ENCODE results near the gene TTLL11.
A peak's percentile ranks its signal among the peaks of the same experiment; 100 is the strongest.
"Not testable (repeated sequence)": the region's sequence is repeated elsewhere in the genome, so short reads cannot be mapped to it uniquely, and the experiment has no call there.

The TTLL11 gene

DNA sequence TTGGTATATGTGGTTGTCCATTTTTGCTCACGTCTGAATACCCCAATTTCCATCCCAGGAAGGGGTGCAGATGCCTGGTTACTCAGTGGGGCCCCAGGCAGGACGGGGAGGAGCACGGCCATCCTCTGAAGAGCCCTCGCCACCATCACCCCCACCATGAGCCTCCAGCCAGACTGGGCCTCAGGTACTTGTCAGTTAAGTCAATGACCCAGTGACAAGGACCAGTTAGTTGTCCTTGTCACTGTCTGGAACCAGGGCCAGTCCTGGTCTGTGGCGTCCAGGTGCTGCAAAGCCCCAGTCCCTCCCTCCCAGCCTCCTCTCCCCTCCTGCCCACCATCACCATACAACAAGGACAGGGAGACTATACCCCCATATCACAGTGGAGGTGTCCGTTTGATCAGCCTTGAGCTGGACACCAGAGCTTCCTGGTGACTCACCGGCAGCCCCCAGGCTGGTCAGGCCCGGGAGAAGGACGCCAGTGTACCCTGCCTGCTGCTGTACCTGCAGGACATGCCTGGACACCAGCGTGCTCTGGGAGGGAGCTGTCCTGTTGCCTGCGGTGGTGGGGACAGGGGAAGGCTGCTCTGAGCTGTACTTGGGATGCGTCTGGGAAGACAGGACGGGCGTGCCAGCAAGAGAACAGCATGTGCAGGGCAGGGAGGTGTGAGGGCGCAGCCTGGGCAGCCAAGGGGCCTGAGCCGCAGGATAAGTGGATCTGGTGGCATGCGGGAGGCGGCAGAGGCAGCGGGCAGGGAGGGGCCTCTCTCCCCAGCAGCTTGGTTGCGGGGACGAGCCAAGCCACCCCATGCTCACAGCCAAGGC lies 32.6 kb upstream of the TTLL11 start:
- no peak for DNase-seq (ENCODE audit: low read depth)

DNA sequence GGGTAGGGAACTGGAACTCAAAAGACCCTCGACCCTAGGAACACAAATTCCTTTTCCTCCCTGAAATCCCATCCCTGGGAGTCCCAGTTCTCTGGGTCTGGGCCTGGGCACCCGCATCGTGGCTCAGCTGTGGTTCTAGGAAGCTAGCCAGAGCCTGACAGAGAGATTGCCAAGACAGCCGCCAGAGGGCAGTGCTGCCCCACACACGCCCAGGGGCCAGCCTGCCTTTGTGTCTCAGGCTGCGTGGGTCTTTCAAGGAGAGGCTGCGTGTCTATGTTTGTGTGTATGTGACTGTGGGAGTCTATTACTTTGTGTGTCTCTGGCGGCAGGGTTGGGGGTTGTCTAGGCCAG lies 32.0 kb upstream of the TTLL11 start:
- DNase-seq (ENCODE audit: low read depth) = peak; percentile 59

DNA sequence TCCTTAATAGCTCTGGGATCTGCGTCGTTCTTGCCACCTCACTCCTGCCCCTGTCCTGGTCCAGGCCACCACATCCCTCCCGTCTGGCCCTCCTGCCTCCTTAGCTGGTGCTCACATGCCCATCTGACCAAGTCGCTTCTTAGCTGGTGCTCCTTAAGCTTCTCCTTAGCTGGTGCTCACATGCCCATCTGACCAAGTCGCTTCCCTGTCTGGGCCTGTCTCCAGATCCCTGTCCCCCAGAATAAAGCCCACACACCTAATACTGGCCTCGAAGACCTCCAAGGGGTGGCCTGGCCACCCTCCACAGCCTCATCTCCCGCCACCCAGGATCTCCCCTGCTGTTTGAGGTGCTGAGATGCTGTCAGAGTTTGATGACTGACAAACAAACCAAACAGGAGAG lies 31.4 kb upstream of the TTLL11 start:
- no peak for DNase-seq (ENCODE audit: low read depth)

DNA sequence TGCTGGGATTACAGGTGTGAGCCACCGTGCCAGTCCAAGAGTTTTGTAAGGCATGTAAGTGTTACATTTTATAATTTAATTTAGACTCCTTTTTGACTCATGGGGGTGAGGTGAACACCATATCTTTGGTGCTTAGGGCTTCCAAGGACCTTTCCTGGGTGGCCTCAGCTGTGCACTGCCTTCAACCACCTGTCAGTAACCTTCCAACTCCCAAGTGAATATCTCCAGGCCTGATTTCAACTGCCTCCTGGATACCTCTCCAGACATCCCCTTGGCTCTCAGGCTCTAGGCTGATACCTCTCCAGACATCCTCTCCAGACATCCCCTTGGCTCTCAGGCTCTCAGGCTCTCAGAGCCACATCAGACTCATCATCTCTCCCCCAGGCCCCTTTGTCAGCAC lies 30.9 kb upstream of the TTLL11 start:
- DNase-seq (ENCODE audit: low read depth) = no peak

DNA sequence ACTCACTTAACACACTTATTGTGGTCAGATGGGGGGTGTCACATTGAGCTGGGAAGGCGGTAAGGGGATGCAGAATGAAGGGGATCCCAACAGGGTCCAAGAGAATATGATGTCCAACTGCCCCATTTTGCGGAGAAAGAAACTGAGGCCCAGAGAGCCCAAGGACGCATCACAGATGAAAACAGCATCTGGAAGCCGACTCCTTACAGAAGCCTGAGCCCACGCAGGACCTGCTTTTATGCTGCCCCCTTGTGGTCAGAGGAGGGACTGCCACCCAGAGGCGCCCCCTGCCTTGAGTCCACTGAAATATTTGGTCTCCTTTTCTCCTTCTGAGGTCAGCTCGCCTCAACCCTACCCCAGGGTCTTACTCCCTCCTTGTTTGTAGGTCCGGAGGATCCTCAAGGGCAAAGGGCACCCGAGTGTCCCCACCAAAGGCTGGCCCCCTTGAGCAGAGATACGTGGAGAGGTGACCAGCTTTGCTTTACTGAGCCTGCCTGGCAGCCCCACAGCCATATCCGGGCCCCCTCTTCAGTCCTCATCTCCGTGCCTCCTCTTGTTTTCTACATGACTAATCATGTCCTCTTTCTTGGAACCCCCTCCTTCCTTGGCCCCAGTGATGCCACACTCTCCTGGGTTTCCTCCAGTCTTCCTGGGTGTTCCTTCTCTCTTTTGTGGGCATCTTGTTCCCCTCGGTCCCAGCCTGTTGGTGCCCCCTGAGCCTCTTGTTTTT lies 30.0 kb upstream of the TTLL11 start:
- peak; percentile 46 for DNase-seq (ENCODE audit: low read depth)

DNA sequence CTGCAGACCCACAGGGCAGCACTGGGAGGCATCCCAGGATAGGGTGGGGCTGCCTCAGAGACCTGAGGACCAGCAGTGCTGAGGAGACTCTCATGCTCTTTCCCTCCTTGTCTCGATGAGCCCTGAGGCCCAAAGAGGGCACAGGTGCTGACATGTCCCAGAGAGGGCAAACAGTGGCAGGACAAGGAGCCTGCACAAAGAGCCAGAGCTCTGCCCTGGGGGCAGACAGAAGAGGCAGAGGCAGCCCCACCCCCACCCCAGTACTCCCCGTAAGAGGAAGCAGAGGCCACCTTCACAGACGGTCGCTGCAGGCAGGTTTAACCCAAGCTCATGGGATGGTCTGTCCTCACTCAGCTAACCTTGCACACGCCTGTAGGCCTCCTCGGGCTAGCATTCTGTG lies 29.4 kb upstream of the TTLL11 start:
- no peak for DNase-seq (ENCODE audit: low read depth)

DNA sequence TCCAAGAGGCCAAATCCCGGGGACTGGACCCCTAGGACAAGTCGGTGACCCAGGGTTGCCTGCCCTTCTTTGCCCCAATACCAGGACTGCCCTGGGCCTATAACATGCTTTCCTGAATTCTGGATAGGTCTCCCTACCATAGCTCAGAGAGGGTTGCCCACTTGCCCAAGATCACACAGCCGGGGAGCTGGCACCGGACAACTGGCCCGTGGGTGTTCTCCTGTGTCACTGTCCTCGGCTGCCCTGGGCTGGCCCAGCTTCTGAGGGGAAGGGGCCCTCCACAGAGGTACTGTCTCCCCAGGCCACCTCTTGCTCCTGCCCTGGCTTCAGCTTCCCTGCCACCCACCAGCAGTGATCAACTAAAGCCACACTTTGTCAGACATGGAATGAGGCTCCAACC lies 28.8 kb upstream of the TTLL11 start:
- no peak for DNase-seq (ENCODE audit: low read depth)

DNA sequence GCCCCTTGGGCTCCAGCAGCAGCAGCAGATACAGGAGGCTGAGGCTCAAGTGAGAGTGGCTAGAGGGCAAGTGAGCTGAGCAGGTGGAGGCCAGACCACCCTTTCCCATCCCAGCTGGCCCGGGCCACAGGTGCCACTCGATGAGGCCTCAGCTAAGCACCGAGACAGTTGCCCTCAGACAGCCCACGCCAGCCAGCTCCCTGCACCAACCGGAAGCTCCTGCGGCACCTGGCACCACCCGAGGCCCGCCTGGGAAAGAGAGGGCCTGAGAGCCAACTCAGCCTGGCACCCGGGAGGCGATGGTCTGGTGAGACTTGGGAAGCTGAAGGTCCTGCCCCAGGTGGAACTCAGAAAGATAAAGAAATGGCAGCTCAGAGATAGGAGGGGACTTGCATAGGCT lies 28.3 kb upstream of the TTLL11 start:
- DNase-seq (ENCODE audit: low read depth) = no peak

DNA sequence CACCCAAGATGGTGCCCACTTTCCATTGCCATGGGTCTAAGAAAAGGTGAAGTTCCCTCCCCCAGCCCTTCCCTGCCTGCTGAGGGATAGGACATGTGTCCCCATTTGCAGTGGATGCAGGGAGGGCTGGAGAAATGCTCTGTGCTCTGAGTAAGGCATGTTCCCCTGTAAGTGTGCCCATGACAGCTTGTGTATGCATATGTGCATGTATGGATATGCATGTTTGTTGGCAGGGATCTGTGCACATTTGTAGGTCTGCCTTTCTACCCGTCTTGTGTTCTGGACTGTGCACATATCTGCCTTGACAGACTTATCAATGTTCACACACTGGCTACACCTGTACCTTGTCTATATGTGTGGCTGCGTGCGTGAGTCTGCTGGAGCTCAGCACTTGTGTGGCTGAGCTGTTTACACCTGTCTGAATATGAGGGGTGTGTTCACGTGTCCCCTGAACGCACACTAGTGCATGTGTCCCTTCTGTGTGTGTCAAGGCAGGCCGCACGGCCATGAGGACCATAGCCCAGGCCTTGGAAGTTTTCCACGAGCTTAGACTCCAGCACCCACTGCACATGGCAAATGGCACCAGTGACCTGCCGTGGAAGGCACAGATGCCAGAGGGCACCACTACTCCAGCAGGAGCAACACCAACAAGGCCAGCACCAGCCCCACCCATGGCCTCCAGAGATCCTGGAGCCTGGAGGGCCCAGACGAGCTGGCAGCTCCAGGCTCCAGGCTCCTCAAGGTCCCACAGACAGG lies 27.4 kb upstream of the TTLL11 start:
- DNase-seq (ENCODE audit: low read depth) = no peak

DNA sequence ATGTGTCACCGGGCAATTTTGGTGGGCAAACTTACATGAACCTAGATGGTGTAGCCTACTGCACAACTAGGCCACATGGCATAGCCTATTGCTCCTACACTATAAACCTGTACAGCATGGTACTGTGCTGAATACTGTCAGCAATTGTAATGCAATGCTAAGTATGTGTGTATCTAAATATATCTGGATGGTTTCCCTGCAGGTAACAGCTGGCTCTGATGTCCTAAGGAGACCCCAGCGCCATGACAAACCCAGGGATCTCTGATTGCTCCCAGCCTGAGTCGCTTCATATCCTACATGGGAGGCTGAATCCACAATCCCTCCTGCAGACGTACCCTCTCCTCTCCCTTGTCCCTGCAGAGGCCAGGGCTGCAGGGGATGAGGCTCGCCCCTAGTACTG lies 26.6 kb upstream of the TTLL11 start:
- DNase-seq (ENCODE audit: low read depth) = no peak

DNA sequence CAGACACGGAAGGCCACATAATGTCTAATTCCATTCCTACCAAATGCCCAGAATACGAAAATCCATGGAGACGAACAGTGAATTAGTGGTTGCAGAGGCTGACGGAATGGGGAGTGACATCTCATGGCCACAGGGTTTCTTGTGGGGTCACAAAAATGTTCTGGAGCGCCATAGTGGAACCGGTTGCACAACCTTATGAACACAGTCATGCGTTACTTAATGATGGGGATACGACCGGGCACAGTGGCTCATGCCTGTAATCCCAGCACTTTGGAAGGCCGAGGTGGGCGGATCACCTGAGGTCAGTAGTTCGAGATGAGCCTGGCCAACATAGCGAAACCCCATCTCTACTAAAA lies 26.0 kb upstream of the TTLL11 start:
- DNase-seq (ENCODE audit: low read depth) = no peak

DNA sequence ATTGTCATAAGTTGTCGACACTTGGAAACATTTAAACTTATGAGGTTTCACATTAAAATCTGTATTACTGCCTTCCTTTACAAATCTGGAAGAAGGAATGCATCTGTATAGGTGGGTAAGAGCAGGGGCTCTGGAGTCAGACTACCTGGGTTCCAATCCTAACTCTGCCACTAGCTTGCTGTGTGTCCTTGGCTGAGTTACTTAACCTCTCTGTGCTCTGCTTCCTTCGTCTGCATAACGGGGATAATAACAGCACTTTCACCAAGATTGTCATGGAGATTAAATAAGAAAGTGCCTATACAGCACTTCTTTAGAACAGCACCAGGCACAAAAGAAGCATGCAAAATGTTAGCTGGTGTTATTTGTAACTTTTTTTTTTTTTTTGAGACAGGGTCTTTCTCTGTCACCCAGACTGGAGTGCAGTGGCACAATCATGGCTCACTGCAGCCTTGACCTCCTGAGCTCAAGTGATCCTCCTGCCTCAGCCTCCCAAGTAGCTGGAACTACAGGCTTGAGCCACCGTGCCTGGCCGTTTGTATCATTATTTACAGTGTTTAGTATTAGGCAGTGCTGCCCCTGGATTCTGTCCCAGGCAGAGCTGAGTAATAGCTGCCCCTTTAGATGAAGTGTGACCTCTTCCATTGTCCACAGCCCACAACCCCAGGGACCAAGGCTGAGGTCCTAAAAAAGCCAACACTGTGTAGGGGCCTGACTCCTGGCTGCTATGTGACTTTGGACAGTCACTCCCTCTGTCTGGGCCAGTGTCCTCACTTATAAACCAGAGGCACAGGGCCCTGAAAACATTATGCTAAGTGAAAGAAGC lies 25.4 kb upstream of the TTLL11 start:
- DNase-seq (ENCODE audit: low read depth) = no peak

DNA sequence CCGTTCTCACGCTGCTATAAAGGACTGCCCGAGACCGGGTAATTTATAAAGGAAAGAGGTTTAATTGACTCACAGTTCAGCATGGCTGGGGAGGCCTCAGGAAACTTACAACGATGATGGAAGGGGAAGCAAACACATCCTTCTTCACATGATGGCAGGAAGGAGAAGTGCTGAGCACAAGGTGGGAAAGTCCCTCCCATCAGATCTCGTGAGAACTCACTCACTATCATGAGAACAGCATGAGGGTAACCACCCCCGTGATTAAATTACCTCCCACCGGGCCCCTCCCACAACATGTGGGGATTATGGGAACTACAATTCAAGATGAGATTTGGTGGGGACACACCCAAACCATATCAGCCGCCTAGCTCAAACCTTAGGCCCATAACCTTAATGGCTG lies 24.1 kb upstream of the TTLL11 start:
- DNase-seq (ENCODE audit: low read depth) = not testable (repeated sequence)

DNA sequence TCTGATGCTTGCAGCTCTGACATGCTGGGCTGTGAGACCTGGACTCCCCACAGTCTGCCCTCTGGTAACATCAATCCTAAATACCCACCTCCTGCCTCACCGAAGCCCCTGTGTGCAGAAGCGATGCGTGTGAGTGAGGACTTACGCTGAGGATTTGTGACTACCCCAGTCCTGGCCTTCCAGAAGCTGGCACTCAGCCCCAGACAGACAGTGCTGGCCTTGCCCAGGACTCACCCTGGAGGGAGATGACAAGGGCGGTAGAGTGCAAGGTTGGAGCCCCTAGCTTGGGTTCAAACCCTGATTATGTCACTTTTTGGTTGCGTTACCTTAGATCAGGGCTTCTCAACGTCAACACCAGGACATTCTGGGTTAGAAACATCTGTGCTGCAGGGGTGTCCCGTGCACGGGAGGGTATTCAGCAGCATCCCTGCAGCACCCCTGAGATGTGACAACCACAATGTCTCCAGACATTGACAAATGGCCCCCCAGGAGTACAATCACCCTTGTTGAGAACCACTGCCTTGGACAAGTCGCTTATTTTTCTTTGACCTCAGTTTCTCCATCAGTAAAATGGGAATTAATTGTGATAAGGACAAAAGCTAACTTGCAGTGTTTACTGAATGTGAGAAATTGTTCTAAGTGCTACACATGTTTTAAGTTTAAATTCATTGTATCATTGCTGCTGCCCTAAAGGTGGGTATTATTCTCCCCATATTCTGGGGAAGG lies 23.5 kb upstream of the TTLL11 start:
- no peak for DNase-seq (ENCODE audit: low read depth)

DNA sequence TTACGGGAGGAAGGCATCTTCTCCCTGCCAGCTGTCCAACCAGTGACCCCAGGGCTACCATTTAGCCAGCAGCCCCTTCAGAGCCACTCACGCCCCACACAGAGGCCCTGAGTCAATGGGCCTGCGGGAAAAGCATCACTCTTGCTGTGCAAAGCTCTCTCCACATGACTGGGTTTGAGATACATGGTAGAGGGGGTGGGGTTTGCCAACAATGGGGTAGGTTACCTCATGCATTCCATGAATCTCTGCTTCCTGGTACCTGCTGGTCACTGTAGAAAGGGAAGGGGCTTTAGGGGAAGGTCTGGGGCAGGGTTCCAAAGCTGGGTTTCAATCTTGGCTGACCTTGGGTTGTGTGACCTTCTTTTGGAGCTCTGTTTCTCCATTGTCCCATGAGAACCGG lies 22.9 kb upstream of the TTLL11 start:
- no peak for DNase-seq (ENCODE audit: low read depth)

DNA sequence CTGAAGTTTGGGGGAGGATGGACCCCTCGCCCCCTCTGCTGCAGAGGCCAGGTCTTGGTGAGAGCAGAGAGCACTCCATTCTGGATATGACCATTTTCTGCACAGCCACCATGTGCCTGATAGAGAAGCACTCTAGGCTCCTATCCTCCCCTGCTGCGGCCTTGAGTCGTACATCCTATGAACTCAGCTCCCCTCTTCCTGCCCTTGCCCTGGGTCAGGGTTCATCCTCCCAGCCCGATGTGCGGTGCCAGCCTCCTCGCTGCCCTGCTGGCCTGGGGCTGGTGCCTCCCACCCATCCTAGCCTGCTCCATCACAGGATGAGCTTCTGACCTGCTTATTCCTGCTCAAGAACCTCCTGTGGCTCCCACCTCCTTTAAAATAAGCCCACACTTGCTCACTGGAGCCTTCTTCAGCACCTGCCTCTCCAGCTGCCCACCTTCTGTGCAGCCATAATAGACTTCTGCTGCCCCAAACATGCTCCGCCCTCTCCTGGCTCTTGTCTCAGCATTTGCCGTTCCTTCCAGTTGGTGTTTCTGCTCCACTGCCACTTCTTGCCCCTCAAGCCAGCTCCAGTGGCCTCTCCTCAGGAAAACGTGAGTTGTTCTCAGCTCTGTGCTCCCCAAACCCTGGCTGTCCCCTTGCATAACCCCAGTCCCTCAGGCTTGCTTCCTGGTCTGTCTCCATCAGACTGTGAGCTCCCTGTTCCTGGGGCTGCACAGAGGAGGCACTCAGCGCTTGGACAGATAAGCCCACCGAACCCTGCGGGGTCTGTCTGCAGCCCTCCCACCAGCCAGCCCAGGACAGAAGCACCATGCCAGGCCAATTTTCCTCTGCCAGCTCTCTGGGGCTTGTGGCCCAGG lies 22.3 kb upstream of the TTLL11 start:
- DNase-seq (ENCODE audit: low read depth) = no peak

DNA sequence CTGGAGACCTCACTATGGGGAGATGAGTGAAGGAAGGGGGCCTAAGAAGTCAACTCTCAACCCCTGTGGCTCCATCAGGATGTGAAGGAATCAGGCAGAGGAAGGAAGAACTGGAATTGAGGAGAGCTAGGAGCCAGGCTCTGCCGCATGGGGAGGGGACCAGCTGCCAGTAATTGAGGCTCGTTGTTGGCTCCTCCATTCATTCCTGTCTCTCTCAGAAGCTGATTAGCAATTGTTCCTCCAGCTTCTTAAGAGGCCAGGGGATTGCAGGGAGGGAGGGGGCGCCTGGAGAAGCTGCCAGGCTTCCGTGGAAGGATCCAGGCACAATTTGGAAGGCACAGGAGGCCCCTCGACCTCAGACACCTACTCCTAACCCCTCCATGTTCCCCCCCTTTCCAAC lies 20.5 kb upstream of the TTLL11 start:
- DNase-seq (ENCODE audit: low read depth) = no peak

DNA sequence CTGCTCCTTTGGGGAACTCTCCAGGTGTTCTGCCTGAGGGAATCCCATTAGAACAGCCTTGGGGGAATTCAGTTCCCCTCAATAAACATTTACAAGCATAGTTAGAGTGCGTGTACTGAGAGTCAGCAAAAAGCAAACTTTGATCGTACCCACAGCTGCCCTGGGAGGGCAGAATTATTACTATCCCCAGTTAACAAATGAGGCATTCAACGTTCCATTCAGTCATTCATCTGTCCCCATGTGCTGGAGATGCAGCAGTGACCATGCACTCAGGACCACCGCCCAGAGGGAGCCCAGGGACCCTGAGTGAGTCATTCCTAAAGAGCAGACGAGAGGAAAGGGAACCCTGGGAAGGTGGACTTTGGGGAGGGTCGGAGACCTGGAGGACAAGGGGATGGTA lies 19.1 kb upstream of the TTLL11 start:
- no peak for DNase-seq (ENCODE audit: low read depth)

DNA sequence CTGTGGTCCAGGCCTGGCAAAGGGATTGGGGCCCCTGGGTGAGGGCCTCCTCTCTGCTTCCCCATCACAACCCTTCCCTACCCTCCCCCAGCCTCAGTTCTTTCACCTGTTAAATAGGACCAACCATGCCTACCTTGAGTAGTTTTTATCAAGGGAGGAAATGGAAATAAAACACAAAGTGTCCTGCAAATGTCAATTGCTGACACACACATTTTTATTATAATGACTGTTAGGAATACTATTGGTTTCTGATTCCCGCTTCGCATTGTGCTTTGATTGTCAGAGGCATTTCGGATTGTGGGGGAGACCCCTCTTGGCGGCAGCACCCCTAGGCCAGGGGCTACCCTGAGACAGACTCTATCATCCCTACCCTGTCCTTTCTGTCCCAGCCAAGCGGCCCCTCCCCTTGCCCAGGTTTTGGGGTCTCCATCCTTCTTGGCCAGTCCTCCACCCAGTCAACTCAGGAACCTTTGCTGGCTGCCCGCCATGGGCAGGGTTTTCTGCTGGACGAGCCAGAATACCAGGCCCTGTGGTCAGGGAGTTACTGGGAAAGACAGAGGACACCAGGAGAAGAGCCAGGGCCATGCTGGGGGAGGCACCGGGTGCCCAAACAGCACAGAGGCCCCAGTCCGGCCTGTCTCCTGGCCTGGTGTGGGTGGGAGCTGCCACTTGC lies 18.4 kb upstream of the TTLL11 start:
- no peak for DNase-seq (ENCODE audit: low read depth)

Measured in activated T-helper 1 cell treated with Interleukin-2 at 50 U/mL for 16 hours (primary cell).